HepG2 (cell line): ENCODE data around the gene GNB3. TPM values are rescaled to one million over a fixed set of nuclear protein-coding genes. Genes with fewer than 3 reads are reported as not detected.

Experiments
- ATAC-seq: fragments of 200-7000 bp; cut with Tn5 transposase; 3 replicates; pipeline ENCODE4 v1.9.1; 2020; ENCODE audit warnings: mild to moderate bottlenecking, moderate library complexity
- BruUV-seq: library from RNA; stranded (reverse); fragments of 400-500 nt; replicated peaks from 2 replicates; lab custom pipeline; 2021; lab: Mats Ljungman, UMichigan
- CTCF ChIA-PET: fragments of 300-600 bp; formaldehyde crosslinking; extraction: SDS; loops from one replicate; lab custom pipeline; 2021; ENCODE audit warnings: low total read pairs, inconsistent platforms, low intra/inter-chr PET ratio; lab: Yijun Ruan, JAX
- POLR2A ChIA-PET: fragments of 350-600 bp; sonication (Branson Sonifier 250); formaldehyde crosslinking; loops from one replicate; lab custom pipeline; 2020; ENCODE audit warnings: antibody characterized with exemption, inconsistent platforms; lab: Yijun Ruan, JAX
- DNase-seq: peaks from one replicate; pipeline ENCODE4 v3.0.0-alpha.2; 2015; ENCODE audit warnings: low spot score
- FAIRE-seq: peaks from 3 replicates; lab custom pipeline; 2011; peaks lifted over from hg19 to GRCh38; lab: Jason Lieb, UNC
- H2AFZ ChIP-seq: one replicate; pipeline ENCODE4 v1.6.1; 2011; ENCODE audit warnings: low read length, inconsistent platforms
- H3K27ac ChIP-seq: fragments of 300-600 bp; 3 replicates; pipeline ENCODE4 v1.8.0; 2011; ENCODE audit warnings: mixed run types, mild to moderate bottlenecking, mixed read lengths, low read length, inconsistent platforms; ENCODE audit not compliant: insufficient read depth; ENCODE audit errors: extremely low read length
- H3K27me3 ChIP-seq, 2 experiments: fragments of 200-600 bp in 1 of 2; 2 replicates in 1 of 2; 3 replicates in 1 of 2; pipeline versions ENCODE4 v1.6.0 to v1.8.0; 2011; ENCODE audit warnings: low read length in 2 of 2, mild to moderate bottlenecking in 2 of 2, moderate library complexity in 2 of 2, inconsistent platforms in 1 of 2; ENCODE audit not compliant: insufficient read depth in 2 of 2, control insufficient read depth in 1 of 2
- H3K36me3 ChIP-seq, 2 experiments: fragments of 200-600 bp in 1 of 2; replicated peaks in 1 of 2; 2 replicates in 1 of 2; 3 replicates in 1 of 2; pipeline versions ENCODE4 v1.5.1 to v1.8.0; 2011; ENCODE audit warnings: low read length in 2 of 2, inconsistent platforms in 1 of 2; ENCODE audit not compliant: insufficient read depth in 2 of 2, control insufficient read depth in 1 of 2
- H3K4me1 ChIP-seq: 2 replicates; pipeline ENCODE4 v1.5.1; 2012; ENCODE audit warnings: low read length, inconsistent platforms; ENCODE audit not compliant: insufficient read depth
- H3K4me2 ChIP-seq: 2 replicates; pipeline ENCODE4 v1.6.0; 2011; ENCODE audit warnings: low read depth, low read length, inconsistent platforms
- H3K4me3 ChIP-seq, 3 experiments: fragments of 200-600 bp in 1 of 3; sonication (generic), shearing (Covaris generic) in 1 of 3; replicated peaks in 1 of 3; 2 replicates each; pipeline ENCODE4 v1.5.1; 2011 to 2016; ENCODE audit warnings: low read length in 3 of 3, inconsistent platforms in 2 of 3, low read depth in 2 of 3, mild to moderate bottlenecking in 2 of 3, control low read depth in 1 of 3, mixed read lengths in 1 of 3; ENCODE audit not compliant: insufficient read depth in 1 of 3
- H3K79me2 ChIP-seq: one replicate; pipeline ENCODE4 v1.6.1; 2011; ENCODE audit warnings: low read length, inconsistent platforms; ENCODE audit not compliant: insufficient read depth
- H3K9ac ChIP-seq: 2 replicates; pipeline ENCODE4 v1.6.0; 2011; ENCODE audit warnings: mild to moderate bottlenecking, low read depth, low read length, inconsistent platforms; ENCODE audit not compliant: insufficient read depth
- H3K9me3 ChIP-seq: 2 replicates; pipeline ENCODE4 v1.5.1; 2012; ENCODE audit warnings: mild to moderate bottlenecking, low read length
- H4K20me1 ChIP-seq: 2 replicates; pipeline ENCODE4 v1.6.0; 2011; ENCODE audit warnings: inconsistent platforms, mild to moderate bottlenecking, low read length, moderate library complexity; ENCODE audit not compliant: insufficient read depth
- HDAC2 ChIP-seq: sonication (generic); formaldehyde crosslinking; IDR thresholded peaks from 2 replicates; pipeline ENCODE4 v1.4.0; 2020; ENCODE audit warnings: missing genetic modification reagents
- IKZF1 ChIP-seq: fragments of 450-650 bp; IDR thresholded peaks from 2 replicates; pipeline ENCODE4 v1.7.1; 2016
- MEIS2 ChIP-seq: sonication (generic); formaldehyde crosslinking; IDR thresholded peaks from 2 replicates; pipeline ENCODE4 v1.9.0; 2021; ENCODE audit warnings: mild to moderate bottlenecking, missing genetic modification reagents
- SAFB2 ChIP-seq: sonication (generic); formaldehyde crosslinking; IDR thresholded peaks from 2 replicates; pipeline ENCODE4 v1.5.1; 2020; ENCODE audit warnings: missing genetic modification reagents, low read depth, mild to moderate bottlenecking, borderline replicate concordance
- SMAD9 ChIP-seq: sonication (generic); formaldehyde crosslinking; IDR thresholded peaks from 2 replicates; pipeline ENCODE4 v1.5.1; 2020; ENCODE audit warnings: mild to moderate bottlenecking, missing genetic modification reagents
- TEAD3 ChIP-seq: optimal IDR thresholded peaks from 2 replicates; pipeline ENCODE3; 2016; ENCODE audit warnings: borderline replicate concordance
- TMF1 ChIP-seq: sonication (generic); formaldehyde crosslinking; IDR thresholded peaks from 2 replicates; pipeline ENCODE4 v1.8.1; 2022; ENCODE audit warnings: low read depth, missing genetic modification reagents
- TP53 ChIP-seq: sonication (generic); formaldehyde crosslinking; conservative IDR thresholded peaks from 2 replicates; pipeline ENCODE4 v1.4.0; 2020; ENCODE audit warnings: missing genetic modification reagents
- ZNF138 ChIP-seq: sonication (generic); formaldehyde crosslinking; IDR thresholded peaks from 2 replicates; pipeline ENCODE4 v1.5.0; 2020; ENCODE audit warnings: mild to moderate bottlenecking, low read depth, missing genetic modification reagents
- ZSCAN29 ChIP-seq: sonication (generic); formaldehyde crosslinking; conservative IDR thresholded peaks from 2 replicates; pipeline ENCODE4 v1.4.0; 2020; ENCODE audit warnings: mild to moderate bottlenecking, missing genetic modification reagents
- WGBS: methylation state at CpG from one replicate; pipeline ENCODE4 v1.1.6; 2017; ENCODE audit warnings: low lambda C conversion rate; 5-methylcytosine and 5-hydroxymethylcytosine counted together
- in situ Hi-C: cut with HindIII; loops from 2 replicates; pipeline ENCODE4 v1.10.0; 2017; ENCODE audit warnings: low pct_unique_long_range_greater_than_20kb; ENCODE audit not compliant: extremely low pct_ligation_motif_present
- intact Hi-C: fragments of 100-400 bp; cut with micrococcal nuclease; formaldehyde crosslinking; loops from one replicate; pipeline ENCODE4 v1.10.0; 2022; ENCODE audit not compliant: unreplicated experiment
- polyA plus RNA-seq, 8 experiments: library from polyadenylated mRNA; depleted of rRNA in 3 of 8; stranded (reverse) in 7 of 8; unstranded in 1 of 8; fragments of >200 nt; fragmentation: Illumina TruSeq in 4 of 8; extraction: Trizol in 4 of 8; gene quantifications; 2 replicates each; pipeline versions ENCODE4 v1.2.1 to v1.2.3, GENCODE V29; 2011 to 2016; ENCODE audit warnings: low read depth in 4 of 8, missing spikeins in 1 of 8, mixed read lengths in 1 of 8; ENCODE audit not compliant: insufficient read depth in 1 of 8
- total RNA-seq, 5 experiments: library from RNA; depleted of rRNA; stranded (reverse); fragments of >200 nt; fragmentation: Illumina TruSeq; extraction: Trizol; gene quantifications; 2 replicates each; pipeline ENCODE4 v1.2.3, GENCODE V29; 2016; ENCODE audit warnings: low read depth in 1 of 5
- TF ChIP-seq, protein P1 (sequence below): sonication (generic); formaldehyde crosslinking; IDR thresholded peaks from 2 replicates; pipeline ENCODE4 v1.5.1; 2020; ENCODE audit warnings: mild to moderate bottlenecking, missing genetic modification reagents, borderline replicate concordance

GNB3 gene
- total and polyA plus RNA-seq, 2 of the 13 experiments (the other 11 are each of a cell fraction or from before 2014, with no cell fraction given), result 1.3 to 3.6 TPM

- Histone ChIP-seq H3K4me3 (no peak overlapping the region), H3K27ac (no peak overlapping the region), H3K27me3 (no peaks in the 10 kb centered on the region), H3K36me3 (peaks cover 16 to 33% of the 10 kb centered on the region in 2 experiments; a peak in 4 of 5 replicates), H3K9ac (no peak overlapping the region), H2AFZ (no peak overlapping the region), H3K9me3 (no peaks in the 10 kb centered on the region), H3K79me2 (peaks cover 16% of the 10 kb centered on the region), H3K4me1 (peaks cover 20% of the 10 kb centered on the region), H4K20me1 (no peaks in the 10 kb centered on the region), H3K4me2 (no peak overlapping the region)
- intact Hi-C loops, result no loop called here
- no peak for ATAC-seq
- no peak for DNase-seq
- TF ChIP-seq TMF1 (CRISPR knock-in tag), result no peak
- no peak for TF ChIP-seq TEAD3
- no peak for TF ChIP-seq IKZF1
- no peak for TF ChIP-seq ZSCAN29 (CRISPR knock-in tag)
- no peak for TF ChIP-seq MEIS2 (CRISPR knock-in tag)
- no peak for TF ChIP-seq ZNF138 (CRISPR knock-in tag)
- TF ChIP-seq HDAC2, result no peak
- TF ChIP-seq TP53 (CRISPR knock-in tag), result no peak
- TF ChIP-seq, protein P1, sequence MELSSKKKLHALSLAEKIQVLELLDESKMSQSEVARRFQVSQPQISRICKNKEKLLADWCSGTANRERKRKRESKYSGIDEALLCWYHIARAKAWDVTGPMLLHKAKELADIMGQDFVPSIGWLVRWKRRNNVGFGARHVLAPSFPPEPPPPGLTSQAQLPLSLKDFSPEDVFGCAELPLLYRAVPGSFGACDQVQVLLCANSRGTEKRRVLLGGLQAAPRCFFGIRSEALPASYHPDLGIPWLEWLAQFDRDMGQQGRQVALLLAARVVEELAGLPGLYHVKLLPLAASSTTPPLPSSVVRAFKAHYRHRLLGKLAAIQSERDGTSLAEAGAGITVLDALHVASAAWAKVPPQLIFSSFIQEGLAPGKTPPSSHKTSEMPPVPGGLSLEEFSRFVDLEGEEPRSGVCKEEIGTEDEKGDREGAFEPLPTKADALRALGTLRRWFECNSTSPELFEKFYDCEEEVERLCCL (CRISPR knock-in tag), result no peak
- no peak for TF ChIP-seq SMAD9 (CRISPR knock-in tag)
- no peak for TF ChIP-seq SAFB2 (CRISPR knock-in tag)
- in situ Hi-C loops, result no loop called here
- ChIA-PET POLR2A (interaction anchor here (0.6 kb wide), 1 partner anchor 9 kb away, joined by 3 read pairs; no protein-coding TSS in a partner anchor), CTCF (no interaction called here)
- WGBS, result 99% methylated on average over 4 of the region's 4 CpGs
- no TSS peak for BruUV-seq
- no peak for FAIRE-seq
These were observed 8.6 kb upstream of the GNB3 start for GRCh38 chr12:6832125-6832524.
